Astrocyte (in vitro differentiated cells and primary cell): Measurements from ENCODE around the gene TMEM94. TPM values are rescaled to one million over a fixed set of nuclear protein-coding genes. Genes with fewer than 3 reads are reported as not detected.

Experiments used
- DNase-seq: peaks from one replicate; pipeline ENCODE4 v3.0.0-alpha.2; 2010; ENCODE audit warnings: low read depth
- FAIRE-seq: peaks from 2 replicates; lab custom pipeline; 2011; peaks lifted over from hg19 to GRCh38; lab: Jason Lieb, UNC
- H2AFZ ChIP-seq: 2 replicates; pipeline ENCODE4 v1.6.0; 2012; ENCODE audit warnings: low read depth, low read length, inconsistent platforms
- H3K27ac ChIP-seq: 2 replicates; pipeline ENCODE4 v1.5.1; 2011; ENCODE audit warnings: low read depth, low read length, inconsistent platforms
- H3K27me3 ChIP-seq: 2 replicates; pipeline ENCODE4 v1.6.0; 2011; ENCODE audit warnings: low read length, inconsistent platforms; ENCODE audit not compliant: insufficient read depth
- H3K36me3 ChIP-seq: 2 replicates; pipeline ENCODE4 v1.5.1; 2011; ENCODE audit warnings: low read length, inconsistent platforms; ENCODE audit not compliant: insufficient read depth
- H3K4me1 ChIP-seq: 2 replicates; pipeline ENCODE4 v1.5.1; 2011; ENCODE audit warnings: low read length, inconsistent platforms; ENCODE audit not compliant: insufficient read depth
- H3K4me2 ChIP-seq: 2 replicates; pipeline ENCODE4 v1.6.0; 2012; ENCODE audit warnings: low read length, inconsistent platforms
- H3K4me3 ChIP-seq: 2 replicates; pipeline ENCODE4 v1.5.1; 2011; ENCODE audit warnings: low read depth, mild to moderate bottlenecking, low read length, inconsistent platforms; ENCODE audit not compliant: insufficient read depth
- H3K79me2 ChIP-seq: 2 replicates; pipeline ENCODE4 v1.6.0; 2012; ENCODE audit warnings: mild to moderate bottlenecking, low read length, inconsistent platforms; ENCODE audit not compliant: insufficient read depth
- H3K9ac ChIP-seq: 2 replicates; pipeline ENCODE4 v1.6.0; 2012; ENCODE audit warnings: mild to moderate bottlenecking, low read length, inconsistent platforms
- H3K9me3 ChIP-seq: 2 replicates; pipeline ENCODE4 v1.5.1; 2012; ENCODE audit warnings: low read depth, mild to moderate bottlenecking, low read length, inconsistent platforms; ENCODE audit not compliant: insufficient read depth
- H4K20me1 ChIP-seq: 2 replicates; pipeline ENCODE4 v1.6.0; 2012; ENCODE audit warnings: low read length, inconsistent platforms; ENCODE audit not compliant: insufficient read depth
- H3K27ac Mint-ChIP-seq: one replicate; pipeline ENCODE4 v1.8.0; 2021; ENCODE audit warnings: mild to moderate bottlenecking, mixed read lengths; ENCODE audit not compliant: unreplicated experiment
- H3K27me3 Mint-ChIP-seq: one replicate; pipeline ENCODE4 v1.8.0; 2021; ENCODE audit warnings: low read depth, mixed read lengths; ENCODE audit not compliant: unreplicated experiment
- H3K36me3 Mint-ChIP-seq: one replicate; pipeline ENCODE4 v1.8.0; 2021; ENCODE audit warnings: low read depth, mixed read lengths; ENCODE audit not compliant: unreplicated experiment
- H3K4me1 Mint-ChIP-seq: one replicate; pipeline ENCODE4 v1.8.0; 2021; ENCODE audit warnings: low read depth, mixed read lengths; ENCODE audit not compliant: unreplicated experiment
- H3K4me3 Mint-ChIP-seq: one replicate; pipeline ENCODE4 v1.8.0; 2021; ENCODE audit warnings: mild to moderate bottlenecking, moderate library complexity, mixed read lengths; ENCODE audit not compliant: unreplicated experiment
- H3K9me3 Mint-ChIP-seq: one replicate; pipeline ENCODE4 v1.8.0; 2021; ENCODE audit warnings: mild to moderate bottlenecking, mixed read lengths; ENCODE audit not compliant: unreplicated experiment
- CTCF ChIP-seq: IDR thresholded peaks from 2 replicates; pipeline ENCODE4 v1.5.1; 2011; ENCODE audit warnings: low read depth, mild to moderate bottlenecking, inconsistent platforms, low read length, moderate library complexity; ENCODE audit not compliant: insufficient read depth
- EZH2 ChIP-seq: IDR thresholded peaks from 2 replicates; pipeline ENCODE4 v1.6.1; 2012; ENCODE audit warnings: mild to moderate bottlenecking, low read length, inconsistent platforms; ENCODE audit not compliant: insufficient read depth
- total RNA-seq: library from RNA; stranded (reverse); gene quantifications from 2 replicates; pipeline ENCODE4 v1.2.1, GENCODE V29; 2021

The TMEM94 gene
- total RNA-seq, 1 donor from 2014 or later, result 52.4 TPM

GRCh38 chr17:75524269-75524969 lies 68.0 kb downstream of the TMEM94 start:
- Mint-ChIP-seq H3K4me3 (peak overlapping the region; percentile 60), H3K36me3 (peaks cover 5% of the 10 kb centered on the region), H3K27me3 (peaks cover 7% of the 10 kb centered on the region), H3K27ac (no peak overlapping the region), H3K4me1 (peaks cover 3% of the 10 kb centered on the region), H3K9me3 (no peaks in the 10 kb centered on the region)
- H3K27ac ChIP-seq, result no peak overlapping the region
- H2AFZ ChIP-seq, result no peak overlapping the region
- no peaks in the 10 kb centered on the region for H3K9me3 ChIP-seq
- no peaks in the 10 kb centered on the region for H3K36me3 ChIP-seq
- no peak for DNase-seq
- H3K4me1 ChIP-seq, result peaks cover 7% of the 10 kb centered on the region
- TF ChIP-seq CTCF, result no peak
- no peak for TF ChIP-seq EZH2
- H3K4me3 ChIP-seq, result peak overlapping the region; percentile 52
- H4K20me1 ChIP-seq, result peaks cover 13% of the 10 kb centered on the region
- peaks cover 14% of the 10 kb centered on the region for H3K27me3 ChIP-seq
- no peak for FAIRE-seq
- H3K4me2 ChIP-seq, result peak overlapping the region; percentile 87
- no peaks in the 10 kb centered on the region for H3K79me2 ChIP-seq
- H3K9ac ChIP-seq, result no peak overlapping the region

- Mint-ChIP-seq H3K36me3 (peaks cover 3% of the 10 kb centered on the region), H3K27me3 (peaks cover 7% of the 10 kb centered on the region), H3K27ac (no peak within 1 kb of the TSS), H3K9me3 (no peaks in the 10 kb centered on the region), H3K4me3 (peak within 1 kb of the TSS; percentile 76), H3K4me1 (peaks cover 3% of the 10 kb centered on the region)
- Histone ChIP-seq H3K4me3 (peak within 1 kb of the TSS; percentile 52), H2AFZ (peak within 1 kb of the TSS; percentile 75), H4K20me1 (peaks cover 13% of the 10 kb centered on the region), H3K9me3 (no peaks in the 10 kb centered on the region), H3K27ac (no peak within 1 kb of the TSS), H3K27me3 (peaks cover 14% of the 10 kb centered on the region), H3K79me2 (no peaks in the 10 kb centered on the region), H3K4me2 (peak within 1 kb of the TSS; percentile 87), H3K4me1 (peaks cover 7% of the 10 kb centered on the region), H3K9ac (peak within 1 kb of the TSS; percentile 10), H3K36me3 (no peaks in the 10 kb centered on the region)
- TF ChIP-seq CTCF, result no peak
- TF ChIP-seq EZH2, result no peak
- FAIRE-seq (no peak), DNase-seq (no peak)
Observed at GRCh38 chr17:75524970-75525805, 68.8 kb downstream of the TMEM94 start, which contains the start of gene LLGL2. Gene LLGL2 (plus strand): TSS chr17:75525697. CDS start chr17:75543427, 17,730 bp downstream.
